GM12878 (cell line): ENCODE results near the gene CDC42EP1.

Source experiments
- EP300 ChIP-seq, 2 experiments: fragments of 150-350 bp in 1 of 2; IDR thresholded peaks; 2 replicates each; pipeline ENCODE4 v1.6.1; 2011 to 2012; ENCODE audit warnings: low read depth in 2 of 2, low read length in 2 of 2, borderline replicate concordance in 1 of 2, improper control_type of control experiment in 1 of 2, inconsistent platforms in 1 of 2; ENCODE audit not compliant: control insufficient read depth in 1 of 2
- POLR2A ChIP-seq: IDR thresholded peaks from 2 replicates; pipeline ENCODE4 v1.6.1; 2011; ENCODE audit warnings: low read depth, mild to moderate bottlenecking, low read length
- TF ChIP-seq, protein P1 (sequence below), 3 experiments: IDR thresholded peaks in 2 of 3; conservative IDR thresholded peaks in 1 of 3; 2 replicates each; pipeline ENCODE4 v1.5.1; 2011; ENCODE audit warnings: low read depth in 3 of 3, low read length in 3 of 3, mild to moderate bottlenecking in 3 of 3, control low read depth in 2 of 3, moderate library complexity in 2 of 3, inconsistent platforms in 1 of 3, mixed read lengths in 1 of 3; ENCODE audit not compliant: control insufficient read depth in 2 of 3, insufficient read depth in 1 of 3; ENCODE audit errors: extremely low read depth in 1 of 3

GRCh38 chr22:37514526-37515051 is 45.7 kb upstream of the CDC42EP1 start:
- no peak for TF ChIP-seq EP300 (IDR thresholded peaks at IDR 0.05; ENCODE audit: borderline replicate concordance in 1 of 2, control insufficient read depth in 1 of 2, low read depth in 2 of 2, low read length in 2 of 2)
- no peak for TF ChIP-seq POLR2A
- TF ChIP-seq, protein P1, sequence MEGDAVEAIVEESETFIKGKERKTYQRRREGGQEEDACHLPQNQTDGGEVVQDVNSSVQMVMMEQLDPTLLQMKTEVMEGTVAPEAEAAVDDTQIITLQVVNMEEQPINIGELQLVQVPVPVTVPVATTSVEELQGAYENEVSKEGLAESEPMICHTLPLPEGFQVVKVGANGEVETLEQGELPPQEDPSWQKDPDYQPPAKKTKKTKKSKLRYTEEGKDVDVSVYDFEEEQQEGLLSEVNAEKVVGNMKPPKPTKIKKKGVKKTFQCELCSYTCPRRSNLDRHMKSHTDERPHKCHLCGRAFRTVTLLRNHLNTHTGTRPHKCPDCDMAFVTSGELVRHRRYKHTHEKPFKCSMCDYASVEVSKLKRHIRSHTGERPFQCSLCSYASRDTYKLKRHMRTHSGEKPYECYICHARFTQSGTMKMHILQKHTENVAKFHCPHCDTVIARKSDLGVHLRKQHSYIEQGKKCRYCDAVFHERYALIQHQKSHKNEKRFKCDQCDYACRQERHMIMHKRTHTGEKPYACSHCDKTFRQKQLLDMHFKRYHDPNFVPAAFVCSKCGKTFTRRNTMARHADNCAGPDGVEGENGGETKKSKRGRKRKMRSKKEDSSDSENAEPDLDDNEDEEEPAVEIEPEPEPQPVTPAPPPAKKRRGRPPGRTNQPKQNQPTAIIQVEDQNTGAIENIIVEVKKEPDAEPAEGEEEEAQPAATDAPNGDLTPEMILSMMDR (IDR thresholded peaks at IDR 0.05 in 2 of 3, conservative IDR thresholded peaks at IDR 0.05 in 1 of 3; ENCODE audit: control insufficient read depth in 2 of 3, extremely low read depth in 1 of 3, insufficient read depth in 1 of 3, low read depth in 3 of 3, low read length in 3 of 3) = no peak
